HPDE6-E6E7 (cell line): ENCODE data around the gene SEMA3D.
A peak's percentile ranks its signal among the peaks of the same experiment; 100 is the strongest.

ENCODE experiments used
- DNase-seq: peaks from one replicate; pipeline ENCODE4 v3.0.0; 2011; ENCODE audit warnings: missing footprints; ENCODE audit errors: extremely low spot score

Gene SEMA3D

GRCh38 chr7:85125651-85126131, 61.2 kb downstream of the SEMA3D start:
- DNase-seq, result no peak

DNA sequence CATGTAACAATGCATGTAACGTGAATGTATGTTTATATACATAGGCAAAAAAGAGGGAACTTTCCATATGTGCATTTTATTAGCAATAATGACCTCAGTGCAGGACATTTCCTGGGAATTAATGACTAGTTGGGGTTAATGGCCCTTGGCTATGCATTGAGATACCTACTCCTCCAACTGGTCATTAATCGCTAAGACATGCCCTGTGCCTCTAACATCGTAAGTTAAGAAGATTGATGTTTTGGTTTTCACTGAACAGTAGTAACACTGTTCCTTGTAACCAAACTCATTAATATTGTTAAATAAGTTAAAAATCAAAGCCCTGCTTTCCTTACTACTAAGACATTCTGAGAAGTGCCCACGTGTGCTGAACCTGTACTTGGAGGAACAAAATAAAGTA, 61.7 kb downstream of the SEMA3D start:
- no peak for DNase-seq

- no peak for DNase-seq
Observed at GRCh38 chr7:85119934-85120333, 66.9 kb downstream of the SEMA3D start.

- no peak for DNase-seq
Observed at GRCh38 chr7:85115862-85116261, 71.0 kb downstream of the SEMA3D start.

- DNase-seq, result peak; percentile 67
Observed at GRCh38 chr7:85115006-85115405, 71.8 kb downstream of the SEMA3D start.

GRCh38 chr7:85114342-85114741, 72.5 kb downstream of the SEMA3D start:
- DNase-seq, result peak; percentile 49

DNA sequence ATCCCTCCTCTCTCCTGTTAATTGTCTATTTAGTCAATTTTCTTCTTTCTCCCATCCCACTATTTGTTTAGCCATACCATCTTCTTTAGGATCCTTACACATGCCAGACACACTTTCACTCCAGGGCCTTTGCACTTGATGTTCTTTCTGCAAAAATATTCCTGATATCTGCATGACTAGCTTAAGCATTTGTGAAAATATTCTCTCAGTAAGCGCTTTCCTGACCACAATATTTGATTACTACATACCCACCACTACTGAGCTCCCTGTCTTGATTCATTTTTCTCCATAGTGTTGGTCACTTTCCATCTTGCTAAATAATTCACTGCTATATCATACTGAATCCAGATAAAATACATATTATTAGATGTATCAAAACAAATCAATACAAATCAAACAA, 75.1 kb downstream of the SEMA3D start:
- DNase-seq, result no peak

DNA sequence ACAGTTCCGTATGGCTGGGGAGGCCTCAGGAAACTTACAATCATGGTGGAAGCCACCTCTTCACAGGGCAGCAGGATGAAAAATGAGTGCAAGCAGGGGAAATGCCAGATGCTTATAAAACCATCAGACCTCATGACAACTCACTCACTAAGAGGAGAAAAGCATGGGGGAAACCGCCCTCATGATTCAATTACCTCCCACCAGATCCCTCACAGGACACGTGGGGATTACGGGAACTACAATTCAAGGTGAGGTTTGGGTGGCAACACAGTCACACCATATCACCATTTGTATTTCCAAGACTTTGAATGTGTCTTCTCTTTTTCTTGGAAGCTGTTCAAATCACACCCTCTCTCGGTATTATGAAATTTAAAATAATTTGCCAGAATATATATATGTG, 80.1 kb downstream of the SEMA3D start:
- DNase-seq, result no peak

DNA sequence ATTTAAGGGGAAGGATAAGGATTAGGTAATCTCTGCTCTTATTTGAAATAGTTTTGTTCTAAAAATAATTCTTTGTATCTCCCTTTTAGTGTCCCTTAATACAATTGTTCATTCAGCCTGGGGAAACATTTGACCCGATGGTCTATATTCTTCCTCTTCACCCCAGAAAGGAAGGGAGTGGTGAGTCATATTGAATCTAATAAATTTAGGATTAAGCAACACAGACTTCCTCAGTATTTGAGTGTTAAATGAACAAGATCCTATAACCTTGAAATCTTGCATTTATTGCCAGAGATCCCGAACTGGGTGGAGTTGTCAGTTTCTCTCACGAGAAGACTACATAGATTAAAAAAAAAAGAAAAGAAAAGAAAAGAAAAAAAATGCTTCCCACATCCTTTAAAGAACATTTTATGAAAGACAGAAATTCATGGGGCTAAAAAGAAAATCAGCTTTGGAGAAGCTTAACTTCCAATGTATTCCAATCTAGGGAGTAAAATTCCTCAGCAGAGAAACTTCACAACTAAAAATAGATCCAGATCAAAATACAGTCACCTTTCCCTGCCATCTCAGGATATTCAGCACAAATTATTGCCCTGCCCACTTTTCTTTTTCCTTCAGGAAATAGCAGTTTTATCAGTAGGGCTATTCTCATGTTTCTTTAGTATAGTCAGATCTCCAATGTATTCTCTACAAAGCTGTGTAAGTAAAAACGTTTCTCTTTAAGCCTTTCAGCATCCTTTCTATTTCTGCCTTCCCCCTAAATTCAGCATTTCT, 82.2 kb downstream of the SEMA3D start:
- no peak for DNase-seq

- DNase-seq, result peak; percentile 3
Observed at GRCh38 chr7:85103962-85104361, 82.9 kb downstream of the SEMA3D start.

DNA sequence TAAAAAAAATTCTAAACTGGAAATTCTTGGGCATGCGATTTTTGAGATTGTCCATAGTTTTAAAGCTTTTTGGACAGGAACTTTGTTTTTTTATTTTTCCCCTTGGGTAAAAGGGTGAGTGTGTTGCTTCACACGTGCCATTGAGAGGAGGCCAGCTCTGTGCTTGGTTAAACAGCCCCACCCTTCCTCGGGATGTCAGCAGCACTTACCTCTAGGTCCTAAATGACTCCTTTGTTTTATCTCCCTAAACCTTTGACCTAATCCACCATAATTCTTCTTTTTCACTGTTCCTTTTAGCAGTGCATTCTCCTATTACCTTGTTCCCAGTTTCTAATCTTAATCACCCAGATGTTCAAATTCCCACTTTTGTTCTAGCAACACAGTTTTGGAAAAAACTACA, 83.5 kb downstream of the SEMA3D start:
- DNase-seq, result no peak

DNA sequence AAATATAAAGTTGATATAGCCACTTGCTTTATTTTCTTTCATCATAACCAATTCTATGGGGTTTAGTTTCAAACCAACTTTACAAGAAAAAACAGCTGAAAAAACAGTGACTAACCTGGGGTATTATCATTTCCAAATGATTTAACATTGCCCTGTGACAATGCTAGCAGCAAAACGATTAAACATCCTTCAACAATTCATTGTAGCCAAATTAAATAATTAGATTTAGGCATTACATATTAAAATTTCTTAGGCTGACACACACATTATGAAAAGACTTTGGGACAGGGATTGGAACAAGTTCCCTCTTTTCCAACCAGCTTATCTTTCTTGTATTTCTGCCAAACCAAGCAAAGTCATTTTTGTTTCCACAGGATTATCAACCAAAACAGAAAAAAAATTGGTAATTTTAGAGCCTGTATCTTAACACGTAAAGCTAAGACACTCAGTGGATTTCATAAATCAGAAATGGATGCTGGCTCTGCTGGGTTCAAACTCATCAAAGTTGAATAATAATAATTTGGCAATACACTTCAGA, 84.0 kb downstream of the SEMA3D start:
- no peak for DNase-seq

DNA sequence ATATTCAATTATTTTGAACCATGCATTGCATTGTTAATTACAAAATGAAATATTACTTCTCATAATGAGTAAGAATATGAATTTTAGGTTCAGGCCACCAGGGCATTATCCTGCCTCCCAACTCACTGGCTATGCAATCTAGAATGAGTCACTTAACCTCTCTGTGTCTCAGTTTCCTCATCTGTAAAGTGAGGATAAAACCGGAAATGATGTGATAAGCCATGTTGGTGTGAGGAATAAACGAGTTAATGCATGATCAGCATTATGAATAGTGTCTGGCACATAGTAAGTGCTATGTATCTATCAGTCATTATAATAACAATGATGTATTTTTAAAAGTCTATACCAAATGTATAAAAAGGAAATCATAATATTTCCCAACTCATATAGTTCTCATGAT, 85.5 kb downstream of the SEMA3D start:
- DNase-seq, result no peak

GRCh38 chr7:85097844-85098243, 89.0 kb downstream of the SEMA3D start:
- DNase-seq, result no peak

- no peak for DNase-seq
Observed at GRCh38 chr7:85095806-85096205, 91.0 kb downstream of the SEMA3D start.

GRCh38 chr7:85095366-85095765, 91.5 kb downstream of the SEMA3D start:
- DNase-seq, result no peak

GRCh38 chr7:85094046-85094725, 92.7 kb downstream of the SEMA3D start:
- no peak for DNase-seq

DNA sequence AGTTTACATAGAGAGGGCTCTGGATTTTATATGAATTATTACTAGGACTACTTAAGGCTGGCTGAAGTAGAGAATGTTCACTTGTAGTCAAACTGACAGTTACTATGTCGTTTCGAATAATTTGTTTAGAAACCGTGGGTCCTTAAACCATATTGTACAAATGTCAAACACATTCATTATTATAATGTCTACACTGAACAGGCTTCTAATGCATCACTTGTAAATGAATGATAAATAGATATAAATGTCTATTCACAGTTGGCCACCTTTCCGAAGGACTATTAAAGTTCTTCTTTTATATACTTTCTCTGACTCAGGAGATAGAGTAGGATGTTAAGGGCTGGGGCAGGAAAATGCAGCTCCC, 95.3 kb downstream of the SEMA3D start:
- DNase-seq, result no peak

GRCh38 chr7:85090919-85091564, 95.8 kb downstream of the SEMA3D start:
- DNase-seq, result no peak

GRCh38 chr7:85090143-85090542, 96.7 kb downstream of the SEMA3D start:
- DNase-seq, result no peak

- no peak for DNase-seq
Observed at GRCh38 chr7:85081846-85082245, 105.0 kb downstream of the SEMA3D start.

DNA sequence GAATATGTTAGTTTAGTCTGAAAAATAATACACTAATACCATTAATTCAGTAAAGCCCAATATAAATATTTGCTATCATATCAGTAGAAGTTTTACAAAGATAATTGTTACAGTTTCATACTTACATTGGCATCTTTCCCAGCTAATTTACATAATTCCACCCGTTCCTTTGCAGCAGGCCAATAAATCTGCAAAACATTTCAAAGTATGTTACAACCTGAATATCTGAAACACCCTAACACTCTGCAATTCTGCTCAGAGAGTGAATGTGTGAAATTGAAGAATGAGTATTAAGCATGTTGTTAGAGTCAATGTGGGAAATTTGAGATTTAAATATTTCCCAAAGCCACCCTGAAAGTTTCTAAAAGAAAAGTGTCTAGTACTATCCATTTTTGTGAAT, 105.5 kb downstream of the SEMA3D start:
- no peak for DNase-seq

GRCh38 chr7:85079434-85079833, 107.4 kb downstream of the SEMA3D start:
- no peak for DNase-seq
